ENCODE results near the gene PDIA6.

GRCh38 chr2:10830641-10831399 is 18.2 kb upstream of the PDIA6 start:
- no peak for TF ChIP-seq CTCF (IDR thresholded peaks at IDR 0.05)
- TF ChIP-seq POLR2A (IDR thresholded peaks at IDR 0.05): no peak

All from body of pancreas (tissue), 4 donors.